Subcutaneous abdominal adipose tissue (tissue), 5 donors: ENCODE data around the gene TMEM18.

Source experiments
- H3K27ac ChIP-seq: one replicate; pipeline ENCODE4 v1.7.0; 2013; ENCODE audit warnings: low read depth, mild to moderate bottlenecking, inconsistent platforms, low read length, moderate library complexity
- H3K27me3 ChIP-seq, 5 donors: one replicate each; pipeline ENCODE4 v1.7.0; 2013; ENCODE audit warnings: low read length in 5 of 5, inconsistent platforms in 1 of 5; ENCODE audit not compliant: control insufficient read depth in 5 of 5, insufficient read depth in 4 of 5
- H3K36me3 ChIP-seq, 5 donors: one replicate each; pipeline ENCODE4 v1.7.0; 2013; ENCODE audit warnings: low read length in 5 of 5; ENCODE audit not compliant: control insufficient read depth in 5 of 5, insufficient read depth in 5 of 5
- H3K4me1 ChIP-seq, 5 donors: one replicate each; pipeline ENCODE4 v1.7.0; 2013; ENCODE audit warnings: low read length in 5 of 5, mild to moderate bottlenecking in 3 of 5, moderate library complexity in 1 of 5; ENCODE audit not compliant: control insufficient read depth in 5 of 5, insufficient read depth in 5 of 5
- H3K4me3 ChIP-seq, 5 donors: one replicate each; pipeline ENCODE4 v1.7.0; 2013; ENCODE audit warnings: low read length in 5 of 5, low read depth in 1 of 5
- H3K9ac ChIP-seq, 5 donors: one replicate each; pipeline ENCODE4 v1.7.0; 2013; ENCODE audit warnings: low read length in 5 of 5, mild to moderate bottlenecking in 4 of 5, moderate library complexity in 3 of 5
- H3K9me3 ChIP-seq, 5 donors: one replicate each; pipeline ENCODE4 v1.7.0; 2013; ENCODE audit warnings: low read length in 5 of 5; ENCODE audit not compliant: control insufficient read depth in 5 of 5
- donor health status: healthy.
- donor health status: healthy.
- donor health status: healthy.
- donor health status: healthy.
- donor health status: healthy.

The TMEM18 gene

DNA sequence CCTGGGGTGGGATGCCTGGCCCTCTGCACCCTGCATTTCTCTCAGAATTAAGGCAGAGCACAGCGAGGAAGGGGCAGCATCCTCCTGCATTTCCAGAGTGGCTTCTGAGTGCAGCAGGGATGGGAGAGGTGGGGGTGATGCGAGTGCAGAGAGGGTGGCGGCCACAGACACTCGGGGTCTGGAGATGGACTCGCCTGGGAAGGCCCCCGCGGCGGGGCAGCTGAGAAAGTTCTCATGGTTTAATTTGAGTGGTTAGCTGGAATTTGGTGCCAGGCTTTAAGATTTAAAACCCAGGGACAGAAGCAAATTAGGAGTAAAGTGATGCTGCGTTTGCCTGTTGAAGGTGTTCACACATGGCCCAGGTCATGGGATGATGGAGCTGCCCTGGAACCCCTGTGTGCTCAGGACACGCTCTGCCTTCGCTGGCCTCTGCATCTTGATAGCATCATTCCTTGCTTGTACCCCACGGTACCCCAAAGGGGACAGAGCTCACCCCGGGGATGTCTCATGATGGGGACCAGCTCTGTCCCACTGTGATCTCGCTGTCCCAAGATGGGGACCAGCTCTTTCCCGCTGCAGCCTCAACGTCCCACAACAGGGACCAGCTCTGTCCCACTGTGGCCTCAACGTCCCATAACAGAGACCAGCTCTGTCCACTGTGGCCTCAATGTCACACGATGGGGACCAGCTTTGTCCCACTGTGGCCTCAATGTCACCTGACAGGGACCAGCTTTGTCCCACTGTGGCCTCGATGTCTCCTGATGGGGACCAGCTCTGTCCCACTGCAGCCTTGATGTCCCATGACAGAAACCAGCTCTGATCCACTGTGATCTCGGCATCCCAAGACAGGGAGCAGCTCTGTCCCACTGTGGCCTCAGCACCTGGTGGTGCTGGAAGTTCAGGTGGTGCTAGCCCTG is 27.5 kb downstream of the TMEM18 start:
- H3K27me3 ChIP-seq, result peaks cover 0 to 19% (median 4%) of the 10 kb centered on the region in 5 donors
- peaks cover 0 to 9% (median 2%) of the 10 kb centered on the region in 5 donors for H3K4me1 ChIP-seq
- H3K27ac ChIP-seq, result no peak overlapping the region
- H3K9me3 ChIP-seq, result no peaks in the 10 kb centered on the region
- no peak overlapping the region for H3K9ac ChIP-seq
- H3K36me3 ChIP-seq, result no peaks in the 10 kb centered on the region
- no peak overlapping the region for H3K4me3 ChIP-seq

DNA sequence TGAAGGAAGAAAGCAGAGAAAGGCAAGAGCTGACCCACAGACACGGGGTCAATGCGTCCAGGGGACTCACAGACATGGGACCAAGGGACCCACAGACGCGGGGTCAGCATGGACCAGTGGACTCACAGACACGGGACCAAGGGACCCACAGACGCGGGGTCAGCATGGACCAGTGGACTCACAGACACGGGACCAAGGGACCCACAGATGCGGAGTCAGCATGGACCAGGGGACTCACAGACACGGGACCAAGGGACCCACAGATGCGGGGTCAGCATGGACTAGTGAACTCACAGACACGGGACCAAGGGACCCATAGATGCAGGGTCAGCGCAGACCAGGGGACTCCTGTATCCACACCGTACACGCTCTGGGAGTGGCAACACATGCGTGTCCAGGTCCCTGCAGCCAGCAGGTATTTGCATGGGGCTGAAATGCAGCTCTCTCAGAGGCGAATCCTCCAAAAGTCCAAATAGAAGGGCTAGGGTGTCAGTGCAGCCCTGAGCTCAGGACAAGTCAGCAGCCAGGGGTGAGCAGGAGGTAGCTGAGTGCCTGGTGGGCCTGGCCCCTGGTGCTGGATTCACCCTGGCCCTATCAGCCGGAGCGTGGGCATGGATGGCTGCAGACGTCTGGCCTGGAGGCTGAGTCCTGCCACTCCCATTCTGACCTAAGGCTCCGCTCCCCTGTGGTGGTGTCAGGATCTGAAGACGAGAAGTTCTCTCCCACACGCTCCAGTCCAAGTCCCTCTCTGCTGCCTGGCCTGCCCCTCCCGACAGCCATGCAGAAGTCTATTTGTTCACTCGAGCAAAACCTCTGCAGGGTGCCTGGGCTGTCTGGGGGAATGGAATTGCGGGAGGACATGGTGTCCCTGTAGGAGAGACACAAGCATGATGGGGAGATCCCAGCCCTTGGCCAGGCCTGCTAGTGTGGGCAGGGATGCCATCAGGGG is 28.5 kb downstream of the TMEM18 start:
- no peaks in the 10 kb centered on the region for H3K9me3 ChIP-seq

DNA sequence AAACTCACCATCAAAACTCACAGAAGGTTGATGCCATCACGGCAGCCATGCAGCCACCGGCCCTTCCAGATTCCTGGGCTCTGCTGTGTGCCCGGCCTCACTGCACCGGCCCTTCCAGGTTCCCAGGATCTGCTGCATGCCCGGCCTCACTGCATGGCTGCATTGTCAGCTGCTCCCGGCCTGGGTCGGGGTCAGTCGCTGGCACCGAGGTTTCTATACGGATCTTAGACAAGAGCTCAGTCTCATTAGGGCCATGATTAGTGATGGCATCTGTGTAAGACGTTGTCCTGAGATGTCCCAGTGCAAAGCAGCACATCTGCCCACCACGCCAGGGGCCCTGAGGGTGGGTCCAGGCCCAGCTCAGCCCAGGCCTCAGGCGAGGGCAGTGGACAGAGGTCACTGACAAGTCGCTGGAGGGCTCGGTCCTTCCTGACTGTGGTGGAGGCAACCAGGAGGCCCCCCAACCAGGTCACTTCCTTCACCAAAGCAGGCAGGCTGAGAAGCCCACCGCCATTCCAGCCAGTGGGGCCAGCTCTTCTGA is 29.4 kb downstream of the TMEM18 start:
- no peaks in the 10 kb centered on the region for H3K9me3 ChIP-seq
- H3K27ac ChIP-seq, result no peak overlapping the region
- H3K4me3 ChIP-seq, result no peak overlapping the region
- H3K9ac ChIP-seq, result no peak overlapping the region
- peaks cover 0 to 18% (median 5%) of the 10 kb centered on the region in 5 donors for H3K27me3 ChIP-seq
- no peaks in the 10 kb centered on the region for H3K36me3 ChIP-seq
- peaks cover 0 to 7% (median 2%) of the 10 kb centered on the region in 5 donors for H3K4me1 ChIP-seq

More for the DNA sequence above, 28.5 kb downstream of the TMEM18 start:
- H3K9ac ChIP-seq, result no peak overlapping the region
- H3K4me1 ChIP-seq, result peaks cover 0 to 9% (median 2%) of the 10 kb centered on the region in 5 donors
- no peaks in the 10 kb centered on the region for H3K36me3 ChIP-seq
- no peak overlapping the region for H3K4me3 ChIP-seq
- H3K27ac ChIP-seq, result no peak overlapping the region
- H3K27me3 ChIP-seq, result peaks cover 0 to 16% (median 5%) of the 10 kb centered on the region in 5 donors

DNA sequence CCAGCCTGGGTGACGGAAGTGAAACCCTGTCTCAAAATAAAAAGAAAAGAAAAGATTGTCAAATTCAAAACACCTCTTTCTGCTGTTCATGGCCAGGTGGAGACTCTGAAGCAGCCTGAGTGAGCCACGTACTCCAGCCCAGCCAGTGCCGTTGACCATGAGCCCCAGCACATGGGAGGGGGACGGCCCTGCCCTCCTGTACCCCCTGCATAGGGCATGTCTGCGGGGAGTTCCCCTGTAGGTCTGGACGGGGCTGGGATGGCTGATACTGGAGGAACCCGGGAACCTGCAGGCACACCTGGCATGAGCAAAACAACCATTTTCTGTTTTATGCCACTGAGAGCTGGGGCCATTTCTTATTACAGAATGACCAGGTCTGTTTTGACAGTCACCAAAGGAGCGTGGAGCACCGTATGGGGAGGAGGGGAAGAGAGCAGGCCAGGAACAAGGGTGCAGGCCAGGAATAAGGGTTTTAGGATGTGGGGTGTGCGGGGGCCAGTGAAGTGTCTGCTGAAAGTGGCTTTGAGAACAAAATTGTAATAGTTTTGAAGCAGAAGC is 30.1 kb downstream of the TMEM18 start:
- Histone ChIP-seq H3K36me3 (no peaks in the 10 kb centered on the region), H3K27ac (no peak overlapping the region), H3K9ac (no peak overlapping the region), H3K27me3 (peaks cover 4 to 20% (median 6%) of the 10 kb centered on the region in 5 donors), H3K4me1 (peaks cover 0 to 6% (median 2%) of the 10 kb centered on the region in 5 donors), H3K9me3 (no peaks in the 10 kb centered on the region), H3K4me3 (no peak overlapping the region)

DNA sequence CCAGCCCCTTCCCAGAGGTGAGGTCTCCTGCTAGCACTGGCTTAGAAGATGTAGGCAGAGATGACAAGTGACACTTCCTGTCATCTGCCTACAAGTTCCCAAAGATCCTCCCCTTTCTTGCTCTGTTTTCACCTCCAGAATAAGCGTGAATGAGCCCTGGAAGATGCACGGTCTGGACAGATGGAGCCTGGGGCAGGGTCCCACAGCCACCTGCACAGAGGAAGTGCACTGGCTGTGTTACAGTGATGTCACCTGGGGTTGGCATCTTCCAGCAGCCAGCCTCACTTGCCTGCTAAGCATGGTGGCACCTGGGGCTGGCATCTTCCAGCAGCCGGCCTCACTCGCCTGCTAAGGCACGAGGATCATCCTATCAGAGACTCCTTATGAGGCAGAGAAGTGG is 32.3 kb downstream of the TMEM18 start:
- Histone ChIP-seq H3K4me1 (no peaks in the 10 kb centered on the region), H3K9me3 (no peaks in the 10 kb centered on the region), H3K27me3 (peaks cover 5 to 18% (median 6%) of the 10 kb centered on the region in 5 donors), H3K36me3 (no peaks in the 10 kb centered on the region), H3K27ac (no peak overlapping the region), H3K4me3 (no peak overlapping the region), H3K9ac (no peak overlapping the region)

DNA sequence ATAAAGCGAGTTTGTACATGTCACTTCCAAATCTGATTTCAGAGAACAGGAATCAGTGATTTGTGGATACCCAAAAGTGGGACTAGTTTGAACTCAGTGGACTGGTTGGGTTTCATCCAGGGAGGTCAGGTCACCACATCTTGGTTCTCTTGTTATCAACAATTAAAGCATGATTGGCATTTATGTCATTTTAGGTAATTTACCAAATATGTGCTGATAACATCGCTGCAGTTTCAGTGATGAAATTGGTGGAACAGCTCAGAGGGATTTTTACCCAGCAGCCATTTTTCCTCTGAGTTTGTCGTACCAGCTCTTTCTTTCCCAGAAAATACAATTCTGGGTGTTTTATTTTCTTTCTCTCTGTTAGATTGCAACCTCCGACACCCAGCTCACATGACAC is 33.4 kb downstream of the TMEM18 start:
- Histone ChIP-seq H3K4me3 (no peak overlapping the region), H3K9ac (no peak overlapping the region), H3K27me3 (peaks cover 5 to 18% (median 6%) of the 10 kb centered on the region in 5 donors), H3K4me1 (no peaks in the 10 kb centered on the region), H3K9me3 (no peaks in the 10 kb centered on the region), H3K27ac (no peak overlapping the region), H3K36me3 (no peaks in the 10 kb centered on the region)

DNA sequence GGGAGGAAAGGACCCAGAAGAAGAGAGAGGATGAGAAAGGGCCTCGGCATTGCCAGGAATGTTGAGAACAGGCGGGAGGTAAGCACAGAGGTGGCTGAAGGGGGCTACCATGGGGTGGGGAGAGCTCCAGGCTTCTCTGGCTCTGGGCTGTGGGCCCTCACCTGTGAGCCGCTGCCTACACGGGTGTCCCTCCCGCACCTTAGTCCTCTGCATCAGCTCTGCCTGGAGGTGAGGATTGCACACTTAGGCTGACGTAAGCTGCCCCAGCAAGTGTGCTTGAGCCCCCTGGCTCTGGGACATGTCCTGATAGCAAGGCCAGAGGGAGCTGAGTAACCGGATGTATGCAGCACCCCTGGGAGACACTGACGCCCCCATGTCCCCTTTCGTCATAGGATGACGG is 33.9 kb downstream of the TMEM18 start:
- H3K27ac ChIP-seq, result no peak overlapping the region
- H3K9me3 ChIP-seq, result no peaks in the 10 kb centered on the region
- peaks cover 5 to 18% (median 6%) of the 10 kb centered on the region in 5 donors for H3K27me3 ChIP-seq
- H3K9ac ChIP-seq, result no peak overlapping the region
- H3K36me3 ChIP-seq, result no peaks in the 10 kb centered on the region
- H3K4me1 ChIP-seq, result no peaks in the 10 kb centered on the region
- no peak overlapping the region for H3K4me3 ChIP-seq

DNA sequence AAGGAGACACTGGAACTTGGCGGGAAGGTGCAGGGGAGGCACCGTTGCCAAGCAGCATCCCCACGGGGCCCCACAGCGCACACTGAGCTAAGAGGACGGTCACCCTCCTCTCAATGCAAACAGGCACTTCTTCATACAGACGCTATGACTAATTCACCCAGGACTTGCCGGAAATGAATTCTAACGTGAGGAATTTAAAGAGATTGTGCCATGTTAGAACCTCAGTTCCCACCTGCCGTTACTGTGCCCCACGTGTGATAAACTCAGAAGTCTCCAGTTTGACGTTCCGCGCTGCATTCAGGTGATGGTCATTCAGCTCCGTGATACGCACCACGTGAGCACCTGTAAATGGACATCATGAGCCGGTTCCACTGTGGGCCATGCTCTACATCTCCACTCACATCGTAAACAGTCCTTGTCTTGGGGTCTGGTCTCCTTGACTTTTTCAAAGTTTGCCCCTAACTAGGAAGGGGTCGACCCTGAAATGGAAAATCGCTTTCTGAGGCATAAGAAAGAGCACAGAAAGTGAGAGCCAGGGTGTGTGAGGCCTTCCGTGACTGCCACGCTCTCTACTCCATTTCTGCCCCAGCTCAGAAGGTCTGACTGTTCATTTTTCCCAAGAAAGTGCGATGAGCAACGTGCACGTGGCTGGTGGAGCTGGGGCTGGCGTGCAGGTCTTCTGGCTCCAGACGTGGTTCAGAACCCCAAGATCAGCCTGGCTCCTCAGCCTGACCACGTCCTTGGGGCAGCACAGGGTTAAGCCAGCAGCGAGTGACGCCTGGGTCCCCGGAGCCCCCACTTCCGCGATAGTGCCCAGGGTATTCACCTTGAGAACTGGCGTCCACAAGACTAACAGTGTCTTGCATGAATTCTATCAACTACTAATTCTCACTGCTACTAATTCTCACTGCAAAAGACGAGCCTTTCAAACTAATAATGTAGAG is 35.1 kb downstream of the TMEM18 start:
- no peak overlapping the region for H3K9ac ChIP-seq
- H3K27me3 ChIP-seq, result peaks cover 5 to 15% (median 6%) of the 10 kb centered on the region in 5 donors
- no peaks in the 10 kb centered on the region for H3K36me3 ChIP-seq
- no peak overlapping the region for H3K27ac ChIP-seq
- H3K4me1 ChIP-seq, result no peaks in the 10 kb centered on the region
- H3K9me3 ChIP-seq, result no peaks in the 10 kb centered on the region
- H3K4me3 ChIP-seq, result no peak overlapping the region
